M059J (cell line): Measurements from ENCODE around the gene TH. TPM values are rescaled to one million over a fixed set of nuclear protein-coding genes. Genes with fewer than 3 reads are reported as not detected.
A peak's percentile ranks its signal among the peaks of the same experiment; 100 is the strongest.
"Not testable (repeated sequence)": the region's sequence is repeated elsewhere in the genome, so short reads cannot be mapped to it uniquely, and the experiment has no call there.

Source experiments
- DNase-seq: peaks from one replicate; pipeline ENCODE4 v3.0.0-alpha.2; 2012; ENCODE audit warnings: low read depth
- total RNA-seq: library from RNA; depleted of rRNA; stranded (reverse); fragments of >200 nt; shearing (Covaris generic); gene quantifications from 2 replicates; pipeline ENCODE4 v1.2.3, GENCODE V29; 2014

TH gene
- total RNA-seq, 1 experiment from 2014 or later = 0.07 TPM

- DNase-seq = no peak
Measured at GRCh38 chr11:2195756-2196088, 24.1 kb upstream of the TH start.

GRCh38 chr11:2194877-2195755 lies 23.5 kb upstream of the TH start:
- no peak for DNase-seq

DNA sequence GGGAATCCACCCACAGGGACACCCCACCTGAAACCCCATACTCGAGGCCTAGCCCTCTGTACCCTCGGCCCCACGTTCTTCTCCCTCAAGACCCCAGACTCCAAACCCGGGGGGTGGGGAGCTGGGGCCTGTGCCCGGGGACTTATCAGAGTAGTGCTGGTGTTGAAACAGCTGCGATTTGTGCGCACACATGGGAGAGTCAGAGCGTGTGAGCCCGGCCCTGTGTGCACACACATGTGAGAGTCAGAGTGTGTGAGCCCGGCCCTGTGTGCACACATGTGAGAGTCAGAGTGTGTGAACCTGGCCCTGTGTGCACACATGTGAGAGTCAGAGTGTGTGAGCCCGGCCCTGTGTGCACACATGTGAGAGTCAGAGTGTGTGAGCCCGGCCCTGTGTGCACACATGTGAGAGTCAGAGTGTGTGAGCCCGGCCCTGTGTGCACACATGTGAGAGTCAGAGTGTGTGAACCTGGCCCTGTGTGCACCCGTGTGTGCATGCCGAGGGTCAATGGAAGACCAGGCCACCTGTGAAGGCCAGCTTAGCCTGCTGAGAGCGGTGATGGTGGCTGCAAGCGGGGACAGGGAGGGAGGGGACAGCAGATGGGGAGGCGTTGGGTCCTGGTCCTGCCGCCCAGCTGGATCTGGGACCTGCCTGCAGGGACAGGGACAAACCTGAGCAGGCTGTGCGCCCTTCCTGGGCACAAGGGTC lies 22.4 kb upstream of the TH start:
- DNase-seq = not testable (repeated sequence)

- no peak for DNase-seq
Measured at GRCh38 chr11:2193099-2193887, 21.7 kb upstream of the TH start.

DNA sequence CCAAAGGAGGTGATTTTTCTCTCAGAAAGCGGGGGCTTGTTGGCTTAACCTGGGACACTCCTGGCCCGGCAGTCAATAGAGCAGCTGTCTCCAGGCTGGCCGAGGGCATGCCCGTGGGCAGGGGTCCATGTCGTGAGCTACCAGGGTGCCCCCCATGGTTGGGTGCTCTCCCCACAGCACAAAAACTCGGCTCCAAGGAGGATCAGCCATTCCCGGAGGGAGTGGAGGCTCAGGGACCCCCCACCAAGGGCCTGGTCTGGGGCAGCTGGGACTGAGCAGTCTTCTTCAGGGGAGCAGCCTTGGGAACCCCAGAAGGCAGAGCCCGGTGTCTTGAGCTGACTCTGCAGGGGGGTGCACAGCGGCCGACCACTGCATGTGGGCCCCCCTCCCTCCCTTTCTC lies 20.8 kb upstream of the TH start:
- DNase-seq = no peak

GRCh38 chr11:2191883-2192282 lies 20.3 kb upstream of the TH start:
- DNase-seq = no peak

DNA sequence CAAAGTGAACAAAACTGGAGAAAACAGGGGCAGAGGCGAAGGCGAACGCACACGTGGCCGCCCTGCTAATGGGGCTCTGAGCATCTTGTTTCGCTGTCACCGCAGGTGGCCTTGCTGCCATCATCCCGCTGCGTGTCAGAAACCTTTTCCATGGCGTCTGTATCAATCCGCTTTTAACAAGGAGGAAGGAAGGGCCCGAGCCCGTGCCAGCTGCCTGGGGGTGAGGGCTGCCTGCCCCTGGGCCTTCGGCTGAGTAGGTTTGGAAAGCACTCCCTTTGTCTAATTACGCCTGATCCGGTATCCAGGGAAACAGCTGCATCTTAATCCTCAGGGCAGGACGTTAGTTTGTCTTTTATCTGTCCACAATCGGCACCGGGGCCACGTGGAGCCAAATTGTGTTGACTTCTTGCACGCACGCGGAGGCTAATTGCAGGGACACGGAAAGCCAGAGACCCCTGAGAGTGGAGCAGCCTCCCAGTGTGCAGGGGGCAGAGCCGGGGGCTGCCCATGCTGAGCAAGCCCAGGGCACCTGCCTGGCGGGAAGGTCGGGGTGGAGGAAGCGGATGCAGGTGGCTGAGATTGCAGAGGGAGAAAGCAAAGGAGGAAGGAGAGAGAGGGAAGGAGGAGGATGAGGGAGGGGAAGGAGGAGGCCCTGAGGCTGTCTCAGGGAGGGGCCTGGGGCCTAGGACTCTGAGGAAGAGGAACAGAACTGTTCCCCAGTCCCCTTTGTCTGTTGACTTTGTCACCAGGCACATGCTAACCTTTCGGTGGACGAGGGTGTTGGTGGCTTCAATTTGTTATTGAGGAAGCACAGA lies 19.2 kb upstream of the TH start:
- DNase-seq = no peak

- DNase-seq = no peak
Measured at GRCh38 chr11:2189938-2190656, 18.5 kb upstream of the TH start.

DNA sequence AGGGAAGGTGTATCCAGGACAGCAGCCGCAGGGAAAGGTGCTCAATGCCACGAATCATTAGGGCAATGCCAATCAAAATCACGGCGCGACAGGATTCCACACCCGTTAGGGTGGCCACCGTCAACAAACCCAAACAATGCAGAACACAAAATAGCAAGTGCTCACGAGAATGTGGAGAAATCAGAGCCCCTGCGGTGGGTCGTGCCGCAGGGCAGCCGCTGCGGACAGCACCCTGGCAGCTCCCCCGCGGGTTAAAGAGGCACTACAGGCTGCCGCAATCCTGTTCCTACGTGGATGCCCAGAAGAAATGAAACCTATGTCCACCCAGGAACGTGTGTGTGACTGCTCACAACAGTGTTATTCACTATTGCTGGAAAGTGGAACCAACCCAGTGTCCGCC lies 17.1 kb upstream of the TH start:
- no peak for DNase-seq

- no peak for DNase-seq
Measured at GRCh38 chr11:2187280-2187707, 15.7 kb upstream of the TH start.

- peak; percentile 54 for DNase-seq
Measured at GRCh38 chr11:2186669-2187279, 15.2 kb upstream of the TH start.

DNA sequence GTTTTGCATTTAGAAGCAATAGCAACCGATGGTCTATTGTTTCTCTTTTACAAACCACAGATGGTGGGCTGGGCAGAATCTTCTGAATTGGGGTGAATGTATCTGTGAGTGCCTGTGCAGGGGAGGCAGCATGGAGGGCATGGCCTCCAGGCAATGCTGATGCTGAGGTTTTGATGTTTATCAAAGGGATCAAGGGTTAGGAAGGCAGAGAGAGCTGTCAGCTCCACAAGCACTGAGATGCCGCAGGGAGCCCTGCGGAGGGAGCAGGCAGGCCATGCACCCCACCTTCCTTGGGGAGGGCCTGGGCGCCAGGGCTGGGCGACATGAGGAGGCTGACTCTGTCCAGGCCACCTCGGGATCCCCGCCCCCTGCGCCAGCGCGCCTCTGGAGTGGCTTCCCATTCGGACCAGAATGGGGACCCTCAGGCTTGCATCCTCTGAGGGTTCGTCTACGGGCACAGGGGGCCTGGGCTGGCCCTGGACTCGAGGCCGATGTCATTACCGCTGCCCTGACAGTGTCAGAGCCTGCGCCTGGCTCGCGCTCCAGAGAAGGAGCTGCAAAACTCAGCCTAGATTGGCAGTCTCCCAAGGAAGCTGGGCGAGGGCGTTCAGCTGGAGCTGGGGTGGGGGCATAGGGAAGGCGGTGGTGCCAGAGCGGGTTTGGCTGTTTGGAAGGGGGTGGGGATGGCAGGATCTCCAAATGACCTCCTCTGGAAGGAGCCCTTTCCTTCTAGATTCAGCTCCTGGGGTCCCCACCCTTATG lies 13.9 kb upstream of the TH start:
- peak; percentile 40 for DNase-seq

GRCh38 chr11:2182692-2183474 lies 11.3 kb upstream of the TH start:
- no peak for DNase-seq

DNA sequence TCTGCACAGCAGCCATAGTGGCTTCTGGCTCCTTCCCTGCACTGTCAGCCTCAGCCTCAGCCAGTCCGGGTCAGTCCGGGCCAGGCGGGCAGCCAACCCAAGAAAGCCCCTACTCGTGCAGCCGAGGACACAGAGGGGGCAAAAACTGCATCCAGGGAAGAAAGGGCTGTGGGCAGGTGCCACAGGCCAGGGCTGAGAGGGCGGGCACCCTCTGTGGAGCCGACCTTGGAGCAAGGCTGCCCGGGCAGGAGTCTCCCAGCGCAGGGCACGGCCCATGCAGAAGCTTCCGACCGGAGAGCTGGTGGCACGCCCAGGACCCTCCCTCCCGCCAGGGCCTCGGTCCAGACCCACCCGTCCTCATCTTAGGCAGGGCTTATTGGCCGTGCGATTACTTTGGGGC lies 10.5 kb upstream of the TH start:
- no peak for DNase-seq

- peak; percentile 39 for DNase-seq
Measured at GRCh38 chr11:2180789-2181370, 9.3 kb upstream of the TH start.

- no peak for DNase-seq
Measured at GRCh38 chr11:2180347-2180746, 8.7 kb upstream of the TH start.

DNA sequence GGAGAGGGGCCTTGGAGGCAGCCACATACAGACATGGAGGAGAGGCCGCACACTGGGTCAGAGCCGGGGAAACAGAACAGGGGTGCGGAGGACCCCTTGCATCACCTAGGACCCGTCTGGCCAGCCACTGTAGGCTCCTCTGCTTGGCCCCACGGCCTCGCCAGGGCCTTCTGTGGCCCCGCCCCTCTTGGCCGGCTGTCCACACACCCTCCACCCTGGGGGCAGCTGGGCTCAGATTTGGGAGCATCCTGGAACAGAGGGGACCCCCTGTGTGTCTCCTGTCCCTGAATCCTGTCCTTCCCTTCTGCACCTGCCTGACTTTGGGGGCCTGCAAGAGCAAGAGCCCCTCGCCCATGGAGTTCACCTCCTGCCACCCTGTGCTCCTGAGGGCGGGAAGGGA lies 7.9 kb upstream of the TH start:
- DNase-seq = no peak

- peak; percentile 92 for DNase-seq
Measured at GRCh38 chr11:2178906-2179494, 7.4 kb upstream of the TH start.
